Activated T-cell treated with anti-CD3 and anti-CD28 coated beads, Interleukin-2, amount 50 U/mL, for 48 hours (primary cell): ENCODE measurements around the gene SPARC.
"Not testable (repeated sequence)": the region's sequence is repeated elsewhere in the genome, so short reads cannot be mapped to it uniquely, and the experiment has no call there.

Experiments
- DNase-seq, 2 experiments: peaks; one replicate each; pipeline ENCODE4 v3.0.0-alpha.2; 2020

The SPARC gene

DNA sequence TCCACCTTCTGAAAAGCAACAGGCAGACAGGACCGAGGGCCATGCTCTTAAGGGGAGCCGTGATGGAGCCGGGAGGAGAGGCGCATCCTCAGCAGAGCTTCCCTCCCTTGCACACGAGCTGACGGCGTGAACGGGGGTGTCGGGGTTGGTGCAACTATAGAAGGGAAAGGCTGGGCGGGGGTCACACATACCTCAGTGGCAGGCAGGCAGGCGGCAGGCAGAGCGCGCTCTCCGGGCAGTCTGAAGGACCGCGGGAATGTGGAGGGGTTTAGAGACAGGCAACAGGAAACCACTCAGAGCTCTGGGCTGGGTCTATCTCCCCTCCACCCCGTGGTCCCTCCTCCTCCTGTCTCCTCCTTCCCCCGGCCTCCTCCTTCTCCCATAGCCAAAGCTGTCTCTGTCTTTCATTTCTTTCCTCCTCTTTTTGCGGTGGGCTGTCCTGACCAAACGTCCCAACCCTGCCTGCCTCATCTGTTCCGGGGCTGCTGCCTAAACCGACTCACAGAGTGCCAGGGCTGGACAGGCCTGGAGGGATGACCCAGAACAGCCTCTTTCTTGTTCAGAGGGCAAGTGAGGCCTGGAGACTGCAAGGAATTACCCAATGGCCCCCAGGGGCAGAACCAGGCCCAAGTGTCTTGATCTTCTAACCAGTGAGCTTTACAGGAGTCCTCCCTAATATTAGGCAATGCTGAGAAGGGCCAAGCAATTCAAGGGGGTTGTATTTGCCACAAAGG, at the start of gene SPARC:
SPARC (minus strand) TSS at position 242 of the 734 bp plus-strand sequence. CDS start 10,727 bp downstream, outside the sequence.
- DNase-seq, result peak in 1 of 2 experiments; percentile 22

DNA sequence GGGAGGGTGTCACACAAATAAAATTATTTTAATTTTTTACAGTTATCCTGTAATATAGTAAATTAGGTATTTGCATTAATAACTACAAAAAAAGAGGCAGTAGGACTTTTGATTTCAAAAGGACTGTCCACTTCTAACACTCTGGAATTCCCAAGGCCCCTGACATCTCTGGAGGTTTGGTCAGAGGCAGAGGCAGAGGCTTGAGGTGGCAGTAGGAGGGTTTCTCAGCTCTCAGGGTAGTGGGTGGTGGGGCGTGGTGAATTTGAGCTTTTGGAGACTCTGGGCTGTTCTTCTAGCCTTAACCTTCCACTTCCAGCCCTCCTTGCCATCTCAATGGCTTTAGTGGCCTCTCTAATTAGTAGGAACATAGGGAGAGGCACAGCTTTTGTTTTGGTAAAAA, 48.9 kb upstream of the SPARC start:
- DNase-seq, result no peak

DNA sequence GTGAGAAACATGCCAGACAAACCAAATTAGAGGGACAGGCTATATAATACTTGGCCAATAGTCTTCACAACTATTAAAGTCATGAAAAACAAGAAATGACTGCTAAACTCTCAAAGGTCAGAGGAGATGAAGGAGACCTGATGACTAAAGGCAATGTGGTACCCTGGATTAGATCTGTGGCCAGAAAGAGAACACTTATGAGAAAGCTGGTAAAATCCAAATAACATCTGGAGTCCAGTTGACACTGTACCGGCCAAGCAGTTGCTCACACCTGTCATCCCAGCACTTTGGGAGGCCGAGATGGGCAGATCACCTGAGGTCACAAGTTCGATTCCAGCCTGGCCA, 47.3 kb upstream of the SPARC start:
- no peak for DNase-seq

DNA sequence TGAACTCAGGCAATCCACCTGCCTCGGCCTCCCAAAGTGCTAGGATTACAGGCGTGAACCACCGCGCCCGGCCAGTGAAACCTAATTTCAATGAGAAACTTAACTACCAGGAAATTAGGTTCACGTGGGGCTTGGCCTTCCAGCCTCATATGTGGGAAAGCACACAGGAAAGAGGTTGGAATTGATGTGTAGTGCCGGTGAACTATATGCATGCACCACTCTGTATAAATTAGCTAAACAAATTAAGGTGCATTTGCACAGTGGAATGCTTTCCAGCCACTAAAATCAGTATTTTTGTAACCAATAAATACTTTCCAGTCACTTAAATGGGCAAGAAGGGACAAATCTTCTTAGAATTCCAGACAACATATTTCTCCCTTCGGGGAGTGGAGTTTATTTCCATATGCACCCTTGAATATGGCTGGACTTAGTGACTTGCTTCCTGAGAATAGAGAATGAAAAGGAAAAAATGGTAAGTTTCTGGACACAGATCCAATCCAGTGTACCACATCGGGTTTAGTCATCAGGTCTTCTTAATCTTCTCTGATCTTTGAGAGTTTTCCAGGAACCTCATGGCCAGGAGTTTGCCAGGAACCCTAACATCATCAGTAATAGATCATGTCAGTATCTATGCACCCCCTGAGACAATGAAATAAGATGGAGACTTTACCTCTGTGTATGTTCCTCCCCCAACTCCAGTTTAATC, 46.8 kb upstream of the SPARC start:
- no peak for DNase-seq

- DNase-seq, result no peak
Observed at GRCh38 chr5:151730381-151730780, 43.7 kb upstream of the SPARC start.

GRCh38 chr5:151729597-151729996, 42.9 kb upstream of the SPARC start:
- not testable (repeated sequence) for DNase-seq

DNA sequence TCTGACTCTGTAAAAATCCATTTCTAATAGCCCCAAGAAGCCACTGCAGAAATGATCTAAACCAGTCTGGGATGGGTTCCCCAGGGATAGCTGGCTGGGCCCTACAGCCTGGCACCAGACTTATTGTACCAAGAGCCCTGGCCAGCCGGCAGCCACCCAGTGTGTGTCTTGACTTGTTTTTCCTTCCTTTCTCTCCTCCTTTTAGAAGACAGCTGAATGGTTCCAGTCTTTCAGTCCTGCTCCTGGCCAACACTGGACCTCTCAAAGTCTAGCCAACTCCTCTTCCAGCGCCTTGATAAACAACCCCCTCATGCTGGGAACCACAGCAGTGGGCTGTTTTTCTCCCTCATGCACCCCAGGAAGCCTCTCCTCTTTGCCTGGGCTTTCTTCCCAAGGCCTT, 37.6 kb upstream of the SPARC start:
- no peak for DNase-seq

GRCh38 chr5:151722546-151722945, 35.8 kb upstream of the SPARC start:
- no peak for DNase-seq

DNA sequence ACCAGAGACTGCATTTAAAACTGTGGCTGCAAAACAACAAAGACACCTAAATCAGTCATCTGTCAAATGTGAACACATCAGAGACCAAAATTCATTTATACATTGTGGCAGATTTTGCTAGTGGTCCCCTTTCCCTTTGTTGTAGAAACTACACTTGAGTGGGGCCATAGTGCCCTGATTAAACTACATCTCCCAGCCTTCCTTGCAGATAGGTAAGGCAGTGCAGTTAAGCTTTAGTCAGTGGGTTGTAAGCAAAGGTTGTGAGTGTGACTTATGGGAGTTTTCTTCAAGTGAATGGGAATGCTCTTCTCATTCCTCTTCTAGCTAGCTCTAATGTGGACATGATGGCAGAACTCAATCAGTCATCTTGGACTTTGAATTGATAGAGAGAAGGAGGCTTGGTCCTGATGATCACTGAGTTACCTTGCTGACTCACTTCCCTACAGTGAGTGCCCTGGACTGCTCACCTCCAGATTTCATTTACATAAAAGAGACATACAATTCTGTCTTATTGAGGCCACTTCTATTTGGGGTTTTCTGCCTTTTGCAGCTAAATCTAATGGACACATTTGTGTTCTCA, 35.2 kb upstream of the SPARC start:
- no peak for DNase-seq

- DNase-seq, result peak in 1 of 2 experiments; percentile 33
Observed at GRCh38 chr5:151721087-151721646, 34.5 kb upstream of the SPARC start.

- DNase-seq, result no peak
Observed at GRCh38 chr5:151720215-151720614, 33.5 kb upstream of the SPARC start.

- DNase-seq, result peak; percentile 27 to 42
Observed at GRCh38 chr5:151719228-151720000, 32.7 kb upstream of the SPARC start.

DNA sequence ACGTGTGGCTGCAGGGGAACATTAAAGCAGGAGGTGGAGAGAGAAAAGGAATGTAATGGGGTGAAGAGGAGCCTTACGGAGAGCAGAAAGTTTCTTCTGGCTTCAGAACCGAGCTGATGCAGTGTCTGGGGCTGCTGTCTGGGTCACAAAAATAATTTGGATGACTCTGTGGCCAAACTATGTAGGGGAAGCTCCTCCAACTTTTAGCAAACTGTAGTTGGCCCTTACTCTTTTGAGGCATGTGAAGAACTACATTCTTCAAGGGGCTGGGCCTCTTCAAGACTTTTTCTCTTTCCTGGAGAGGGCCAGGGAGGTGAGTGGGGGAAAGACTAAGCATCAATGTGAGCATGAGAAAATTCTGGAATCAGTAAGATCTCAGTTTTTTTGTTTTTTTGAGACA, 31.9 kb upstream of the SPARC start:
- no peak for DNase-seq

GRCh38 chr5:151718153-151718552, 31.4 kb upstream of the SPARC start:
- DNase-seq, result no peak

- no peak for DNase-seq
Observed at GRCh38 chr5:151717416-151717815, 30.7 kb upstream of the SPARC start.

- DNase-seq, result no peak
Observed at GRCh38 chr5:151709109-151709735, 22.5 kb upstream of the SPARC start.

DNA sequence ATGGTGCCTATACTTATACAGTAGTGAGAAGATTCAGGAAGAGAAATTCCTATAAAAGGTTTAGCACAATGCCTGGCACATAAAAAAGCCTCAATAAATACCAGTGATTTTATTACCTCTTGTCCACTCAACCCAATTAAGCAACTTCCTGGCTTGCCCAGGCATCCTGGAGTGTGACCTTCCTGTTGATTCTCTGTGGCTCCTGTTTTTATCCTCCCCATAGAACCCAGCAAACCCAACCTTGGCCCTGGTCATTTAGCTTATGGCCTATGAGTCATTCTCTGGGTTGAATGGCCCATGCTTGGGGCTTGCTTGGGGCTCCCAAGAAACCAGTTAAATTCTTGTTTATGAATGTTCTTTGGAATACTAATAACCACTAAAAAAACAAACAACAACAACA, 21.4 kb upstream of the SPARC start:
- DNase-seq, result no peak

GRCh38 chr5:151707567-151707966, 20.9 kb upstream of the SPARC start:
- no peak for DNase-seq

GRCh38 chr5:151706906-151707305, 20.2 kb upstream of the SPARC start:
- no peak for DNase-seq

- no peak for DNase-seq
Observed at GRCh38 chr5:151703780-151704179, 17.1 kb upstream of the SPARC start.

GRCh38 chr5:151703227-151703626, 16.5 kb upstream of the SPARC start:
- DNase-seq, result no peak

GRCh38 chr5:151700820-151701219, 14.1 kb upstream of the SPARC start:
- DNase-seq, result no peak

GRCh38 chr5:151700296-151700695, 13.6 kb upstream of the SPARC start:
- DNase-seq, result no peak
